ENCODE results near the gene CD99L2.

DNA sequence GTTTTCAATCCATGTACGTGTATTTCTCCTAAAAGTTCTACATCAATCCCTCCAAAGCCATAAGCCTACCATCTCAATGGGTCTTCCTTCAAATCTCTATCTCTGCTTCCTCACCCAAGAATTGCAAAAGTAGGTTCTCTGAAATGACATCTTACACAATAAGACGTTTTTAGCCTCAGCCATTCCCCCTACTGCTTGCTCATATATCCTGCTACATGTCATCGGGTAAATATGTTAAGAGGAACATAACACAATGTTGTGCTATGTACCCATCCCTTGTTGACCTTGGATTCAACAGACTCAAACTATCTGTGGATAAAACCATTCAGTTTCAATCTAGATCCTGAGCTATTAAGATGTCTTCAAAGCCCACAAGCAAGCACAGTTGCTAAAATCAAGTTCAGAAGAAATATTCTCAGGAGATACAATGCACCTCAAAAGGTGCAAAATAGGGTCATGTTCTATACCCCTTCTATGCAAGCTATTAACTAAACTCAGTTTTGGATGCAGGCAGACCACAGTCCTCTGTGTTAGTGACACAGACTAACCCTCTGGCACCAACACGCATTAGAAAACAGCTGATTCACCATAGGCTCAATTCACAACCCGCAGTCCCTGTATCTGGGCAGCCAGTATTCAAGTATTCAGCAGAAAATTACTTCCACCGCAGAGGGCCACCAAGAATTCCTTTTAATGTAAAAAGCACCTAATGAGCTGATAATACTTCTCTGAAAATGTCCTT is 56.8 kb downstream of the CD99L2 start:
- TF ChIP-seq, protein P1, sequence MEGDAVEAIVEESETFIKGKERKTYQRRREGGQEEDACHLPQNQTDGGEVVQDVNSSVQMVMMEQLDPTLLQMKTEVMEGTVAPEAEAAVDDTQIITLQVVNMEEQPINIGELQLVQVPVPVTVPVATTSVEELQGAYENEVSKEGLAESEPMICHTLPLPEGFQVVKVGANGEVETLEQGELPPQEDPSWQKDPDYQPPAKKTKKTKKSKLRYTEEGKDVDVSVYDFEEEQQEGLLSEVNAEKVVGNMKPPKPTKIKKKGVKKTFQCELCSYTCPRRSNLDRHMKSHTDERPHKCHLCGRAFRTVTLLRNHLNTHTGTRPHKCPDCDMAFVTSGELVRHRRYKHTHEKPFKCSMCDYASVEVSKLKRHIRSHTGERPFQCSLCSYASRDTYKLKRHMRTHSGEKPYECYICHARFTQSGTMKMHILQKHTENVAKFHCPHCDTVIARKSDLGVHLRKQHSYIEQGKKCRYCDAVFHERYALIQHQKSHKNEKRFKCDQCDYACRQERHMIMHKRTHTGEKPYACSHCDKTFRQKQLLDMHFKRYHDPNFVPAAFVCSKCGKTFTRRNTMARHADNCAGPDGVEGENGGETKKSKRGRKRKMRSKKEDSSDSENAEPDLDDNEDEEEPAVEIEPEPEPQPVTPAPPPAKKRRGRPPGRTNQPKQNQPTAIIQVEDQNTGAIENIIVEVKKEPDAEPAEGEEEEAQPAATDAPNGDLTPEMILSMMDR (conservative IDR thresholded peaks at IDR 0.05; ENCODE audit: low read depth, low read length), result no peak
- no peak for TF ChIP-seq EZH2 (IDR thresholded peaks at IDR 0.05; ENCODE audit: borderline replicate concordance, low read depth, low read length, poor library complexity, severe bottlenecking)

All from A673 (cell line).